CD4-positive, alpha-beta T cell (primary cell): ENCODE results near the gene RPP21. TPM values are rescaled to one million over a fixed set of nuclear protein-coding genes. Genes with fewer than 3 reads are reported as not detected.
A peak's percentile ranks its signal among the peaks of the same experiment; 100 is the strongest.
"Not testable (repeated sequence)": the region's sequence is repeated elsewhere in the genome, so short reads cannot be mapped to it uniquely, and the experiment has no call there.

ENCODE experiments used
- ATAC-seq: fragments of 200-7000 bp; cut with Tn5 transposase; one replicate; pipeline ENCODE4 v1.10.0; 2022; ENCODE audit warnings: mild to moderate bottlenecking; ENCODE audit not compliant: poor library complexity
- CTCF ChIA-PET: fragments of 350-600 bp; sonication (Branson Sonifier 250); formaldehyde crosslinking; loops from one replicate; lab custom pipeline; 2021; ENCODE audit warnings: antibody characterized with exemption, inconsistent platforms; lab: Charles Lee
- POLR2A ChIA-PET: fragments of 350-600 bp; sonication (Branson Sonifier 250); formaldehyde crosslinking; loops from one replicate; lab custom pipeline; 2021; ENCODE audit warnings: antibody characterized with exemption, inconsistent platforms; lab: Charles Lee
- DNase-seq, 14 experiments: peaks; one replicate each; pipeline ENCODE4 v3.0.0-alpha.2; 2013 to 2020; ENCODE audit warnings: mixed read lengths in 2 of 14
- H3K27ac ChIP-seq, 2 donors: one replicate each; pipeline versions ENCODE4 v1.5.1 to v1.7.0; 2013; ENCODE audit warnings: low read length in 2 of 2, low read depth in 1 of 2, mild to moderate bottlenecking in 1 of 2
- H3K27me3 ChIP-seq, 2 experiments: 1 replicate in 1 of 2; 2 replicates in 1 of 2; pipeline versions ENCODE4 v1.6.1 to v1.7.0; 2013; ENCODE audit warnings: low read length in 2 of 2, control low read depth in 1 of 2, mild to moderate bottlenecking in 1 of 2, moderate library complexity in 1 of 2; ENCODE audit not compliant: insufficient read depth in 2 of 2, control insufficient read depth in 1 of 2
- H3K36me3 ChIP-seq: one replicate; pipeline ENCODE4 v1.6.1; 2013; ENCODE audit warnings: low read length, control low read depth; ENCODE audit not compliant: insufficient read depth
- H3K4me1 ChIP-seq: one replicate; pipeline ENCODE4 v1.6.1; 2013; ENCODE audit warnings: low read length, control low read depth; ENCODE audit not compliant: insufficient read depth
- H3K4me3 ChIP-seq: one replicate; pipeline ENCODE4 v1.5.1; 2013; ENCODE audit warnings: mild to moderate bottlenecking, low read length, moderate library complexity
- H3K9me3 ChIP-seq, 2 experiments: 1 replicate in 1 of 2; 2 replicates in 1 of 2; pipeline versions ENCODE4 v1.6.1 to v1.7.0; 2013; ENCODE audit warnings: low read length in 2 of 2, mild to moderate bottlenecking in 2 of 2, control low read depth in 1 of 2, moderate library complexity in 1 of 2; ENCODE audit not compliant: control insufficient read depth in 1 of 2, insufficient read depth in 1 of 2
- H3K27ac Mint-ChIP-seq: one replicate; pipeline ENCODE4 v1.8.0; 2020; ENCODE audit warnings: mixed read lengths
- H3K27me3 Mint-ChIP-seq: one replicate; pipeline ENCODE4 v1.8.0; 2021; ENCODE audit warnings: mixed read lengths
- H3K36me3 Mint-ChIP-seq: one replicate; pipeline ENCODE4 v1.8.0; 2021; ENCODE audit warnings: low read depth, mixed read lengths
- H3K4me1 Mint-ChIP-seq: one replicate; pipeline ENCODE4 v1.8.0; 2021; ENCODE audit warnings: low read depth, mixed read lengths
- H3K4me3 Mint-ChIP-seq: one replicate; pipeline ENCODE4 v1.8.0; 2020; ENCODE audit warnings: mild to moderate bottlenecking, mixed read lengths
- H3K9me3 Mint-ChIP-seq: one replicate; pipeline ENCODE4 v1.8.0; 2020; ENCODE audit warnings: mixed read lengths
- intact Hi-C, 2 experiments: fragments of 100-400 bp; cut with DNase I in 1 of 2; cut with micrococcal nuclease in 1 of 2; formaldehyde crosslinking; loops; one replicate each; pipeline versions ENCODE4 v1.15.1 to v1.9.0; 2023 to 2025; cut with DNase I, micrococcal nuclease
- total RNA-seq, 174 experiments: library from RNA in 2 of 174; stranded (reverse) in 2 of 174; gene quantifications; one replicate each; pipeline ENCODE4 v1.2.3 and lab custom pipeline; 2021 to 2026
- TF ChIP-seq, protein P1 (sequence below): fragments of 200-600 bp; IDR thresholded peaks from one replicate; pipeline ENCODE4 v1.8.0; 2022; ENCODE audit warnings: antibody characterized with exemption, mild to moderate bottlenecking

Gene RPP21
- total RNA-seq, 2 experiments from 2014 or later, result 42.8 to 51.9 TPM

DNA sequence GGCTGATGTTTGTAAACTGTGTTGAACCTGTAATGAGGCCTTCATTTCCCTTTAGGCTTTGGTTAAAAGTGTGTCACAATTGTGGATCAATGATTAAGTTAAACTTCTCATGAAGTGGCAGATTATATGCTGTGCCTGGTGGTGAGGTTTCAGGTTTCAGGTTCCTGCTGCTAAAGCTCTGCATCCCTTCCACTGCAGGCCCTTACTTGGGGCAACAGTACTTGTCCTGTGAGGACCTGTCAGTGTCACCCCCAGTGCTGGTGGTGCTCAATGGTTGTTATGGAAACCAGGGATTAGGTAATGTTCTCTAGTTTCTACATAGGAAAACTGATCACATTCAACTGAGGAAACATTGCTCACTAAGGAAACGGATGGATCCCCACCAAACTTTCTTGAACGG lies 18.5 kb downstream of the RPP21 start:
- Histone ChIP-seq H3K36me3 (no peaks in the 10 kb centered on the region), H3K9me3 (no peaks in the 10 kb centered on the region), H3K27me3 (peaks cover 32 to 61% of the 10 kb centered on the region in 2 experiments), H3K4me3 (no peak overlapping the region), H3K4me1 (no peaks in the 10 kb centered on the region), H3K27ac (no peak overlapping the region)
- intact Hi-C loops, result no loop called here
- H3K9me3 Mint-ChIP-seq, result no peaks in the 10 kb centered on the region
- H3K27me3 Mint-ChIP-seq, result peaks cover 71% of the 10 kb centered on the region
- no peaks in the 10 kb centered on the region for H3K36me3 Mint-ChIP-seq
- POLR2A ChIA-PET, result no interaction called here
- DNase-seq (no peak), ATAC-seq (no peak)
- CTCF ChIA-PET, result no interaction called here
- no peak overlapping the region for H3K27ac Mint-ChIP-seq
- H3K4me3 Mint-ChIP-seq, result no peak overlapping the region
- no peaks in the 10 kb centered on the region for H3K4me1 Mint-ChIP-seq
- TF ChIP-seq, protein P1, sequence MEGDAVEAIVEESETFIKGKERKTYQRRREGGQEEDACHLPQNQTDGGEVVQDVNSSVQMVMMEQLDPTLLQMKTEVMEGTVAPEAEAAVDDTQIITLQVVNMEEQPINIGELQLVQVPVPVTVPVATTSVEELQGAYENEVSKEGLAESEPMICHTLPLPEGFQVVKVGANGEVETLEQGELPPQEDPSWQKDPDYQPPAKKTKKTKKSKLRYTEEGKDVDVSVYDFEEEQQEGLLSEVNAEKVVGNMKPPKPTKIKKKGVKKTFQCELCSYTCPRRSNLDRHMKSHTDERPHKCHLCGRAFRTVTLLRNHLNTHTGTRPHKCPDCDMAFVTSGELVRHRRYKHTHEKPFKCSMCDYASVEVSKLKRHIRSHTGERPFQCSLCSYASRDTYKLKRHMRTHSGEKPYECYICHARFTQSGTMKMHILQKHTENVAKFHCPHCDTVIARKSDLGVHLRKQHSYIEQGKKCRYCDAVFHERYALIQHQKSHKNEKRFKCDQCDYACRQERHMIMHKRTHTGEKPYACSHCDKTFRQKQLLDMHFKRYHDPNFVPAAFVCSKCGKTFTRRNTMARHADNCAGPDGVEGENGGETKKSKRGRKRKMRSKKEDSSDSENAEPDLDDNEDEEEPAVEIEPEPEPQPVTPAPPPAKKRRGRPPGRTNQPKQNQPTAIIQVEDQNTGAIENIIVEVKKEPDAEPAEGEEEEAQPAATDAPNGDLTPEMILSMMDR, result no peak

DNA sequence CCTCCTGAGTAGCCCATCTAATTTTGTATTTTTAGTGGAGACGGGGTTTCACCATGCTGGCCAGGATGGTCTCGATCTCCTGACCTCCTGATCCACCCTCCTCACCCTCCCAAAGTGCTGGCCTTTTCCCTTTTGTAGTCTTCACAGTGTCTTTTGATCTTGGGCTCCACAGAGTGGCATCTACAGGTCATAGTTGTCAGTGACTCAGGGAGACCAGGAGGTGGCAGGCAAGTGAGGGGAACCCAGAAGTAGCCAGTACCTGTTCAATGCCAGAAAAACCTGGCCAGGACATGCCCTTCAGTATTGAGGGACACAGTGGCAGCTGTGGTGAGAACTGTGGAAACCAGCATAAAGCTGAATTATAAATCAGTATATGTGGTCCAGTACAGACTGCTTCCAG lies 19.6 kb downstream of the RPP21 start:
- Mint-ChIP-seq H3K4me1 (no peaks in the 10 kb centered on the region), H3K4me3 (no peak overlapping the region), H3K27me3 (peaks cover 71% of the 10 kb centered on the region), H3K9me3 (no peaks in the 10 kb centered on the region), H3K27ac (no peak overlapping the region), H3K36me3 (no peaks in the 10 kb centered on the region)
- no peak overlapping the region for H3K4me3 ChIP-seq
- TF ChIP-seq, protein P1, result no peak
- H3K27ac ChIP-seq, result no peak overlapping the region
- peaks cover 27 to 56% of the 10 kb centered on the region in 2 experiments for H3K27me3 ChIP-seq
- DNase-seq, result peak in 1 of 14 experiments; percentile 23
- no peaks in the 10 kb centered on the region for H3K9me3 ChIP-seq
- ChIA-PET CTCF (no interaction called here), POLR2A (no interaction called here)
- no peaks in the 10 kb centered on the region for H3K36me3 ChIP-seq
- intact Hi-C loops, result no loop called here
- peak; percentile 46 for ATAC-seq
- no peaks in the 10 kb centered on the region for H3K4me1 ChIP-seq

DNA sequence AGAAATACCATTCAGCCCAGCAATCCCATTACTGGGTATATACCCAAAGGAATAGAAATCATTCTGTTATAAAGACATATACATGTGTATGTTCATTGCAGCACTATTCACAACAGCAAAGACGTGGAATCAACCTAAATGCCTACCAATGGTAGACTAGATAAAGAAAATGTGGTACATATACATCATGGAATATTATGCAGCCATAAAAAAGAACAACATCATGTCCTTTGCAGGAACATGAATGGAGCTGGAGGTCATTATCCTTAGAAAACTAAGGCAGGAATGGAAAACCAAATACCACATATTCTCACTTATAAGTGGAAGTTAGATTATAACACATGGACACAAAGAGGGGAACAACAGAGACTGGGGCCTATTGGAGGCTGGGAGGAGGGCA lies 24.3 kb downstream of the RPP21 start:
- ATAC-seq, H3K36me3 ChIP-seq, DNase-seq, H3K4me3 Mint-ChIP-seq, H3K4me1 ChIP-seq, H3K36me3 Mint-ChIP-seq, H3K4me1 Mint-ChIP-seq, H3K9me3 Mint-ChIP-seq, H3K27ac ChIP-seq, H3K4me3 ChIP-seq, H3K27ac Mint-ChIP-seq, intact Hi-C loops, H3K9me3 ChIP-seq: not testable (repeated sequence)
- peaks cover 57% of the 10 kb centered on the region for H3K27me3 Mint-ChIP-seq
- ChIA-PET POLR2A (interaction anchor here (0.7 kb wide), 1 partner anchor 96 kb away, joined by 3 read pairs; no protein-coding TSS in a partner anchor), CTCF (interaction anchor here (1.5 kb wide), 1 partner anchor 9 kb away, joined by 4 read pairs; no protein-coding TSS in a partner anchor)
- peaks cover 17 to 24% of the 10 kb centered on the region in 2 experiments for H3K27me3 ChIP-seq

DNA sequence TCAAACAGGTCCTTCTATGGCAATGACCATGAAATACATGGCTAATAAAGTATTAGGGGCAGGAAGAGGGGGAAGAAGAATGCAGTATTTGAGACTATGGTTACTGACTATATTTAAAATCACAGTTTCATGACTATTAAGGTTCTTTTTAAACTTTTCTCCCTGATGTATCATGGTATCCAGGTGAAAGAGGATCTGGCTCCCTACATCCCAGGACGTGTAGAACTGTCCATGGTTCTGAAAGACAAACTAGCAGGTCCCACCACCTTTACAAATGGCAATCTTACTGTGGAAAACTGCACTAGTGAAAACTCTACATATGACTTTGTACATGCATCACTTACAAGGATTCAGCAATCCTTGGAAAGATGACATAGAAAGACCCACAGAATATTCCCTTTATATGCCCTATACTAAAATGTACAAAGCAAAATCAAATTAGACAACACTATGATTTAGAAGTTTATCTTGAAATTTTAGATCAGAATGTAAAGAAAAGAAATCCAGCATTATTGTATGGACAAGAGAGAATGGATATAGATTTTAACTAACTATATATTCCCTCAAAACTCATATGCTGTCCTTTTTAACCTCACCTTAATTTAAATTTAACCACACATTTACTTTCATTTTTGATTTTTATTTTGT lies 33.5 kb downstream of the RPP21 start:
- Mint-ChIP-seq H3K27me3 (peaks cover 64% of the 10 kb centered on the region), H3K9me3 (no peaks in the 10 kb centered on the region), H3K4me1 (no peaks in the 10 kb centered on the region), H3K36me3 (no peaks in the 10 kb centered on the region), H3K4me3 (no peak overlapping the region), H3K27ac (no peak overlapping the region)
- no peak overlapping the region for H3K27ac ChIP-seq
- TF ChIP-seq, protein P1, result no peak
- ChIA-PET POLR2A (no interaction called here), CTCF (no interaction called here)
- H3K9me3 ChIP-seq, result no peaks in the 10 kb centered on the region
- intact Hi-C loops, result no loop called here
- no peak for ATAC-seq
- H3K4me1 ChIP-seq, result no peaks in the 10 kb centered on the region
- DNase-seq, result no peak
- H3K27me3 ChIP-seq, result peaks cover 7 to 24% of the 10 kb centered on the region in 2 experiments
- no peaks in the 10 kb centered on the region for H3K36me3 ChIP-seq
- no peak overlapping the region for H3K4me3 ChIP-seq
